ENCODE data around the gene TMEM132D. TPM values are rescaled to one million over a fixed set of nuclear protein-coding genes. Genes with fewer than 3 reads are reported as not detected.

TMEM132D gene
- total and polyA plus RNA-seq, 2 of the 4 experiments (the other 2 are of a cell fraction): not detected

DNA sequence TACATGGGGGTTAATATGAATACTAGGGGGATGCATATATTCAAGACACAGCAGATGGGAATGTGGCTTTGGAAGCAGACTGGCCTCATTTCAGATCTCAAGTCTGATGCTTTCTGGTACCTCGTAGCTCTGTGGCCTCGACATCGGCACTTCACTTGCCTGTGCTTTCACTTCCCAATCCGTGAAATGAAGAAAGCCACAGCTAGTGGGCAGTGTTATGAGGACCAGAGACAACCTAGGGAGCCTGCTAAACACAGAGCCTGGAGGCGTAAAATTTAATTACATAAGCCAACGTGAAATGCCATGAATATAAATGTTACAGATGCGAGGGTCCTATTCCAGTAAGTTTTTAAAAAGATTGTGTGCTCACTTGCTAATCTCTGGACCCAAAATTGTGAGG lies 286.0 kb downstream of the TMEM132D start:
- no peaks in the 10 kb centered on the region for H3K79me1 ChIP-seq (ENCODE audit: low read depth in 1 of 2, low read length in 2 of 2)
- no peaks in the 10 kb centered on the region for H3K9me1 ChIP-seq (ENCODE audit: insufficient read depth, low read length)
- H2BK20ac ChIP-seq (ENCODE audit: low read depth, low read length): no peak overlapping the region
- dilution Hi-C loops (cut with HindIII; ENCODE audit: low sequenced_read_pairs, unreplicated experiment): no loop called here
- H3K23ac ChIP-seq (ENCODE audit: low read depth, low read length): no peak overlapping the region
- no peak overlapping the region for H2BK5ac ChIP-seq (ENCODE audit: low read depth, low read length, poor library complexity, severe bottlenecking)
- H3K4ac ChIP-seq (ENCODE audit: low read depth, low read length): no peak overlapping the region
- CTCF ChIA-PET: no interaction called here
- no peaks in the 10 kb centered on the region for H3K27me3 ChIP-seq (ENCODE audit: control insufficient read depth, insufficient read depth, low read length)
- no peak overlapping the region for H4K8ac ChIP-seq (ENCODE audit: low read depth in 2 of 2, low read length in 2 of 2)
- ATAC-seq (ENCODE audit: low read depth) (no peak), DNase-seq (no peak)
- H2AK9ac ChIP-seq (replicated peaks; ENCODE audit: low read depth, low read length, poor library complexity): no peak overlapping the region
- no peak overlapping the region for H3K4me2 ChIP-seq (ENCODE audit: low read depth, low read length)
- H2BK15ac ChIP-seq (ENCODE audit: low read depth, low read length): no peak overlapping the region
- H4K91ac ChIP-seq (ENCODE audit: insufficient read depth, low read depth, low read length): no peak overlapping the region
- in situ Hi-C loops (cut with MboI; ENCODE audit: low sequenced_read_pairs): no loop called here
- WGBS, 2 experiments (ENCODE audit: extremely low coverage in 2 of 2, insufficient read length in 1 of 2): 72% methylated on average over 5 of the region's 7 CpGs; no CpG with 5 or more reads in 1 of the 2 experiments
- no peaks in the 10 kb centered on the region for H4K20me1 ChIP-seq (ENCODE audit: insufficient read depth, low read length)
- H4K5ac ChIP-seq (ENCODE audit: low read depth, low read length): no peak overlapping the region
- intact Hi-C loops (cut with micrococcal nuclease): no loop called here
- H3K4me1 ChIP-seq (ENCODE audit: control insufficient read depth, insufficient read depth, low read length): no peaks in the 10 kb centered on the region
- no peak overlapping the region for H3K27ac ChIP-seq (ENCODE audit: insufficient read depth, low read length)
- TF ChIP-seq, protein P1, sequence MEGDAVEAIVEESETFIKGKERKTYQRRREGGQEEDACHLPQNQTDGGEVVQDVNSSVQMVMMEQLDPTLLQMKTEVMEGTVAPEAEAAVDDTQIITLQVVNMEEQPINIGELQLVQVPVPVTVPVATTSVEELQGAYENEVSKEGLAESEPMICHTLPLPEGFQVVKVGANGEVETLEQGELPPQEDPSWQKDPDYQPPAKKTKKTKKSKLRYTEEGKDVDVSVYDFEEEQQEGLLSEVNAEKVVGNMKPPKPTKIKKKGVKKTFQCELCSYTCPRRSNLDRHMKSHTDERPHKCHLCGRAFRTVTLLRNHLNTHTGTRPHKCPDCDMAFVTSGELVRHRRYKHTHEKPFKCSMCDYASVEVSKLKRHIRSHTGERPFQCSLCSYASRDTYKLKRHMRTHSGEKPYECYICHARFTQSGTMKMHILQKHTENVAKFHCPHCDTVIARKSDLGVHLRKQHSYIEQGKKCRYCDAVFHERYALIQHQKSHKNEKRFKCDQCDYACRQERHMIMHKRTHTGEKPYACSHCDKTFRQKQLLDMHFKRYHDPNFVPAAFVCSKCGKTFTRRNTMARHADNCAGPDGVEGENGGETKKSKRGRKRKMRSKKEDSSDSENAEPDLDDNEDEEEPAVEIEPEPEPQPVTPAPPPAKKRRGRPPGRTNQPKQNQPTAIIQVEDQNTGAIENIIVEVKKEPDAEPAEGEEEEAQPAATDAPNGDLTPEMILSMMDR (conservative IDR thresholded peaks at IDR 0.05; ENCODE audit: low read depth, low read length): no peak
- TF ChIP-seq CEBPB (IDR thresholded peaks at IDR 0.05; ENCODE audit: low read depth, low read length) (no peak), MAZ (IDR thresholded peaks at IDR 0.05; ENCODE audit: borderline replicate concordance, low read depth, low read length) (no peak), MXI1 (IDR thresholded peaks at IDR 0.05; ENCODE audit: borderline replicate concordance, low read depth, low read length) (no peak), BHLHE40 (IDR thresholded peaks at IDR 0.05; ENCODE audit: low read depth, low read length) (no peak)
- no peak overlapping the region for H2AK5ac ChIP-seq (ENCODE audit: low read depth, low read length)
- H3K9ac ChIP-seq (ENCODE audit: low read depth, low read length): no peak overlapping the region
- POLR2A ChIA-PET (ENCODE audit: unreplicated experiment): no interaction called here
- no peaks in the 10 kb centered on the region for H3K36me3 ChIP-seq (ENCODE audit: control insufficient read depth, insufficient read depth, low read length)
- no peak overlapping the region for H2BK120ac ChIP-seq (ENCODE audit: low read depth, low read length)
- no peak overlapping the region for H2AFZ ChIP-seq (replicated peaks; ENCODE audit: low read length, poor library complexity)
- no peak overlapping the region for H3K14ac ChIP-seq (replicated peaks; ENCODE audit: low read depth, low read length)
- no peak overlapping the region for H3K4me3 ChIP-seq (ENCODE audit: insufficient read depth, low read depth, low read length)
- H3K18ac ChIP-seq (ENCODE audit: low read depth, low read length): no peak overlapping the region
- no peak overlapping the region for H3K56ac ChIP-seq (ENCODE audit: extremely low read depth, insufficient read depth, low read length)
- no TSS peak for BruUV-seq (replicated peaks)
- peaks cover 29% of the 10 kb centered on the region for H3K9me3 ChIP-seq (ENCODE audit: control insufficient read depth, insufficient read depth, low read length)
